Neuronal stem cell (in vitro differentiated cells): Measurements from ENCODE around the gene NEB.

Source experiments
- DNase-seq: peaks from one replicate; pipeline ENCODE4 v3.0.0-alpha.2; 2013; ENCODE audit warnings: low spot score
- H2AFZ ChIP-seq: one replicate; pipeline ENCODE4 v1.6.1; 2013; ENCODE audit warnings: mild to moderate bottlenecking, low read length, inconsistent platforms
- H2AK5ac ChIP-seq: 2 replicates; pipeline ENCODE4 v1.6.1; 2013; ENCODE audit warnings: low read depth, mild to moderate bottlenecking, inconsistent platforms, low read length, moderate library complexity, mixed read lengths
- H2BK120ac ChIP-seq: 2 replicates; pipeline ENCODE4 v1.6.1; 2013; ENCODE audit warnings: low read depth, mild to moderate bottlenecking, inconsistent platforms, low read length, moderate library complexity, mixed read lengths
- H2BK12ac ChIP-seq: one replicate; pipeline ENCODE4 v1.6.1; 2013; ENCODE audit warnings: low read length, inconsistent platforms
- H2BK15ac ChIP-seq: 2 replicates; pipeline ENCODE4 v1.6.1; 2013; ENCODE audit warnings: mild to moderate bottlenecking, low read length, inconsistent platforms, mixed read lengths
- H2BK5ac ChIP-seq: one replicate; pipeline ENCODE4 v1.6.1; 2013; ENCODE audit warnings: inconsistent platforms, mild to moderate bottlenecking, low read length, moderate library complexity
- H3K14ac ChIP-seq: one replicate; pipeline ENCODE4 v1.6.1; 2013; ENCODE audit warnings: low read length, inconsistent platforms
- H3K18ac ChIP-seq: 2 replicates; pipeline ENCODE4 v1.6.1; 2013; ENCODE audit warnings: low read length, inconsistent platforms
- H3K23ac ChIP-seq: 2 replicates; pipeline ENCODE4 v1.6.1; 2013; ENCODE audit warnings: low read depth, mild to moderate bottlenecking, mixed read lengths, low read length, inconsistent platforms; ENCODE audit not compliant: poor library complexity
- H3K27ac ChIP-seq: replicated peaks from 3 replicates; pipeline ENCODE4 v1.5.1; 2013; ENCODE audit warnings: low read length, inconsistent platforms
- H3K27me3 ChIP-seq, 3 experiments: 2 replicates each; pipeline ENCODE4 v1.6.1; 2013; ENCODE audit warnings: low read length in 3 of 3, mild to moderate bottlenecking in 2 of 3, inconsistent platforms in 1 of 3, low read depth in 1 of 3, mixed read lengths in 1 of 3, moderate library complexity in 1 of 3; ENCODE audit not compliant: control insufficient read depth in 3 of 3, insufficient read depth in 3 of 3
- H3K36me3 ChIP-seq, 2 donors: replicated peaks in 1 of 2; 2 replicates each; pipeline ENCODE4 v1.6.1; 2013; ENCODE audit warnings: low read length in 2 of 2; ENCODE audit not compliant: control insufficient read depth in 2 of 2, insufficient read depth in 2 of 2
- H3K4ac ChIP-seq: 2 replicates; pipeline ENCODE4 v1.6.1; 2013; ENCODE audit warnings: inconsistent platforms, mild to moderate bottlenecking, low read length, moderate library complexity
- H3K4me1 ChIP-seq, 2 donors: 1 replicate in 1 of 2; 2 replicates in 1 of 2; pipeline ENCODE4 v1.6.1; 2013; ENCODE audit warnings: low read length in 2 of 2, low read depth in 1 of 2; ENCODE audit not compliant: control insufficient read depth in 2 of 2, insufficient read depth in 1 of 2
- H3K4me2 ChIP-seq: one replicate; pipeline ENCODE4 v1.6.1; 2013; ENCODE audit warnings: mild to moderate bottlenecking, low read length, inconsistent platforms; ENCODE audit not compliant: insufficient read depth, poor library complexity, severe bottlenecking
- H3K4me3 ChIP-seq, 2 donors: 2 replicates each; pipeline ENCODE4 v1.5.1; 2013; ENCODE audit warnings: low read length in 2 of 2, mild to moderate bottlenecking in 2 of 2, inconsistent platforms in 1 of 2, moderate library complexity in 1 of 2
- H3K79me1 ChIP-seq: one replicate; pipeline ENCODE4 v1.6.1; 2013; ENCODE audit warnings: low read depth, mild to moderate bottlenecking, inconsistent platforms, low read length, moderate library complexity
- H3K9ac ChIP-seq: one replicate; pipeline ENCODE4 v1.6.1; 2013; ENCODE audit warnings: mild to moderate bottlenecking, low read depth, low read length, inconsistent platforms; ENCODE audit not compliant: poor library complexity
- H3K9me3 ChIP-seq, 2 donors: replicated peaks in 1 of 2; 2 replicates each; pipeline versions ENCODE3 to v1.6.1; 2013; ENCODE audit warnings: low read length in 2 of 2, mild to moderate bottlenecking in 2 of 2, inconsistent platforms in 1 of 2, low read depth in 1 of 2, mixed read lengths in 1 of 2, moderate library complexity in 1 of 2; ENCODE audit not compliant: control insufficient read depth in 2 of 2, insufficient read depth in 1 of 2
- H4K8ac ChIP-seq: one replicate; pipeline ENCODE4 v1.6.1; 2013; ENCODE audit warnings: low read depth, mild to moderate bottlenecking, inconsistent platforms, low read length, moderate library complexity
- H4K91ac ChIP-seq: one replicate; pipeline ENCODE4 v1.6.1; 2013; ENCODE audit warnings: low read length, low read depth, mild to moderate bottlenecking, inconsistent platforms; ENCODE audit not compliant: poor library complexity
- WGBS, 2 donors: extraction: QIAGEN DNeasy Blood & Tissue Kit; methylation state at CpG; one replicate each; pipeline ENCODE4 v1.1.7; 2013; ENCODE audit warnings: missing lambda C conversion rate in 2 of 2, mixed read lengths in 1 of 2; ENCODE audit not compliant: insufficient read length in 2 of 2, insufficient replicate concordance in 1 of 2; ENCODE audit errors: extremely low coverage in 2 of 2; 5-methylcytosine and 5-hydroxymethylcytosine counted together

The NEB gene

GRCh38 chr2:151762694-151763093, 28.4 kb upstream of the NEB start:
- Histone ChIP-seq H4K91ac (no peak overlapping the region), H3K4me3 (no peak overlapping the region), H2BK120ac (no peak overlapping the region), H3K9ac (no peak overlapping the region), H2BK12ac (no peak overlapping the region), H2BK15ac (no peak overlapping the region), H3K36me3 (no peaks in the 10 kb centered on the region), H3K4me2 (no peak overlapping the region), H3K14ac (no peak overlapping the region), H4K8ac (no peak overlapping the region), H3K27ac (no peak overlapping the region), H2AFZ (no peak overlapping the region), H3K79me1 (no peaks in the 10 kb centered on the region), H3K4ac (no peak overlapping the region), H3K27me3 (no peaks in the 10 kb centered on the region), H3K23ac (no peak overlapping the region), H2BK5ac (no peak overlapping the region), H2AK5ac (no peak overlapping the region), H3K9me3 (no peaks in the 10 kb centered on the region), H3K18ac (no peak overlapping the region), H3K4me1 (peaks cover 8 to 17% of the 10 kb centered on the region in 2 donors)
- no CpG with 5 or more reads among the region's 3 CpGs for WGBS, 2 donors
- DNase-seq = no peak

- Histone ChIP-seq H2BK5ac (no peak overlapping the region), H3K18ac (no peak overlapping the region), H3K4me2 (no peak overlapping the region), H4K8ac (no peak overlapping the region), H3K79me1 (no peaks in the 10 kb centered on the region), H3K4ac (no peak overlapping the region), H2BK15ac (no peak overlapping the region), H2BK12ac (no peak overlapping the region), H4K91ac (no peak overlapping the region), H3K14ac (no peak overlapping the region), H2AK5ac (no peak overlapping the region), H2AFZ (no peak overlapping the region), H3K36me3 (no peaks in the 10 kb centered on the region), H3K23ac (no peak overlapping the region), H3K9ac (no peak overlapping the region), H3K27ac (no peak overlapping the region), H3K27me3 (no peaks in the 10 kb centered on the region), H3K4me3 (no peak overlapping the region), H3K4me1 (peaks cover 6 to 11% of the 10 kb centered on the region in 2 donors), H2BK120ac (no peak overlapping the region), H3K9me3 (no peaks in the 10 kb centered on the region)
- DNase-seq = no peak
Observed at GRCh38 chr2:151761687-151762086, 27.4 kb upstream of the NEB start.

GRCh38 chr2:151761193-151761592, 26.9 kb upstream of the NEB start:
- H2AK5ac ChIP-seq = no peak overlapping the region
- no peak overlapping the region for H3K14ac ChIP-seq
- H3K4me3 ChIP-seq = no peak overlapping the region
- H2BK15ac ChIP-seq = no peak overlapping the region
- H3K79me1 ChIP-seq = no peaks in the 10 kb centered on the region
- no peak for DNase-seq
- no peaks in the 10 kb centered on the region for H3K36me3 ChIP-seq
- H3K23ac ChIP-seq = no peak overlapping the region
- H3K4me2 ChIP-seq = no peak overlapping the region
- no peak overlapping the region for H3K18ac ChIP-seq
- H2BK12ac ChIP-seq = no peak overlapping the region
- H3K27ac ChIP-seq = no peak overlapping the region
- H2BK120ac ChIP-seq = no peak overlapping the region
- no peak overlapping the region for H4K91ac ChIP-seq
- no peak overlapping the region for H4K8ac ChIP-seq
- no peak overlapping the region for H2AFZ ChIP-seq
- WGBS, 2 donors = no CpG with 5 or more reads among the region's 3 CpGs
- no peak overlapping the region for H2BK5ac ChIP-seq
- H3K4me1 ChIP-seq = peaks cover 3 to 9% of the 10 kb centered on the region in 2 donors
- H3K9me3 ChIP-seq = no peaks in the 10 kb centered on the region
- H3K27me3 ChIP-seq = no peaks in the 10 kb centered on the region
- no peak overlapping the region for H3K9ac ChIP-seq
- H3K4ac ChIP-seq = no peak overlapping the region

GRCh38 chr2:151760139-151760650, 25.9 kb upstream of the NEB start:
- no peak overlapping the region for H2BK15ac ChIP-seq
- H3K79me1 ChIP-seq = no peaks in the 10 kb centered on the region
- no peak overlapping the region for H2BK12ac ChIP-seq
- H3K23ac ChIP-seq = no peak overlapping the region
- no peak overlapping the region for H3K18ac ChIP-seq
- no peak overlapping the region for H3K9ac ChIP-seq
- no CpG with 5 or more reads among the region's 11 CpGs for WGBS, 2 donors
- no peak overlapping the region for H3K4ac ChIP-seq
- no peak overlapping the region for H4K91ac ChIP-seq
- peak; percentile 46 for DNase-seq
- no peak overlapping the region for H2BK120ac ChIP-seq
- no peak overlapping the region for H3K4me2 ChIP-seq
- H2BK5ac ChIP-seq = no peak overlapping the region
- peaks cover 3 to 5% of the 10 kb centered on the region in 2 donors for H3K4me1 ChIP-seq
- H2AFZ ChIP-seq = peak overlapping the region; percentile 74
- H2AK5ac ChIP-seq = no peak overlapping the region
- no peaks in the 10 kb centered on the region for H3K9me3 ChIP-seq
- H3K27ac ChIP-seq = peak overlapping the region; percentile 39
- no peak overlapping the region for H3K4me3 ChIP-seq
- H3K14ac ChIP-seq = no peak overlapping the region
- no peak overlapping the region for H4K8ac ChIP-seq
- H3K36me3 ChIP-seq = no peaks in the 10 kb centered on the region
- H3K27me3 ChIP-seq = no peaks in the 10 kb centered on the region
